GM15510 (cell line): ENCODE results near the gene ATP2B2.

Source experiments
- POLR2A ChIP-seq: IDR thresholded peaks from 3 replicates; pipeline ENCODE4 v1.6.1; 2011; ENCODE audit warnings: borderline replicate concordance; ENCODE audit not compliant: insufficient read length; ENCODE audit errors: extremely low read depth

Gene ATP2B2

DNA sequence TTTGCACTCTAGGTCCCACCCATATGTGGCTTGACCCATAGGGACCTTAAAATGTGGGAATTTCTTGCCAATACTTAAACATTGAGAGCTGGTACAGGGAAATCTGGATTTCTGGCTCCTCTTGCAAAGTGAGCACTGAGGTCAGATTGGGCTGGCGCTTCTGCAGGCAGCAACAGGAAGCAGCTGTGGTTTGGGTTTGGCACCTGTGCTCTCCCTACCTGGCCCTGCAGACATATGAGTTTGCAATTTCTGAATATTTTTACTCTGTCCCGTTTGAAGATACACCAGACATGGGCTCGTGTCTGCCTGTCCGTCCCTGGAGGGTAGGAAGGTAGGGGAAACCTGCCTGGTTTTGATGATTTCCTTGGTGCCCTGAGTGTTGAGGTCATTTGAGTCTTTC lies 109.7 kb downstream of the ATP2B2 start:
- TF ChIP-seq POLR2A = no peak

- no peak for TF ChIP-seq POLR2A
Observed at GRCh38 chr3:10395196-10395595, 110.2 kb downstream of the ATP2B2 start.

DNA sequence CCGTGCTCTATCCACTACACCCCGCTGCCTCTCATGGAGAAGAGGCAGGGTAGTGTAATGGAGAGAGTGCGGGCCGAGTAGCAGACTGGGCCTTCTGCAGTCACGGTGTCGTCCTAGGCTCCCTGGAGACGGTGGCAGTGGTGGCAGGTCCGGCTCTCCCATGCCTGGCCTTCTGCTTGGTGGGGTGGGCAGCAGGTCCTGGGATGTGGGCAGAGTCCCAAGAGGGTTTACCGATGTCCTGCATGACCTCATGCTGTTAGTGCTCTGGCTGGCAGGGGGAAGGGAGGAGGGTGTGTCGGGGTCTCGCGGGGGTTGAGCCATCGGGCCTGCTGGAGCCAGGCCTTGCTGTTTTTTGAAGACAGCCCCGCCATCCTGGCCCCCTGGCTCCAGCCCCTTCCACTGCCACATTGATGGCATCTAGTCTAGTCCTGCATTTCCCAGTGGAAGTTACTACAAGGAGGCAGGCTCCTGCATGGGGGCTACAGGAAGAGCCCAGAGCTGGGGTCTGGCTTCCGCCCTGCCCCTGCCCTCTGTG lies 110.8 kb downstream of the ATP2B2 start:
- TF ChIP-seq POLR2A = no peak

DNA sequence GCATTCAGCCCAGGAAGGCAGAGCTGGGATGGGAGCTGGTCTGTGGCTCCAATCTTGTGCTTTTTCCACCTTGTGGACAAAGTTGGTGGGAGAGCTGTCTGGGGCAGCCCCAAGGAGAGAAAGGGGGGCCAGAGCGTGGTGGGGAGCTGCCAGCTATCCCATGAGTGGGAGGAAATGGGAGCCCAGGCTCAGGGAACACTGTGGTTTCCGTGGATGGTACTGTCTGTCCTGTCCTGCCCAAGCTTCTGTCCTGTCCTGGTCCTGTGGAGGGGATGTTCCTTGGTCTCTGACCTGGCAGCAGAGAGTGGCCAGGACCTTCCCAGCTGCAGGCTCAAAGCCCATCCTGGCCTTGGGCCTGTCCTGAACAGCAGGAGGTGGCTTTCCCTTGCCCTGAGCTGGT lies 111.9 kb downstream of the ATP2B2 start:
- TF ChIP-seq POLR2A = no peak

DNA sequence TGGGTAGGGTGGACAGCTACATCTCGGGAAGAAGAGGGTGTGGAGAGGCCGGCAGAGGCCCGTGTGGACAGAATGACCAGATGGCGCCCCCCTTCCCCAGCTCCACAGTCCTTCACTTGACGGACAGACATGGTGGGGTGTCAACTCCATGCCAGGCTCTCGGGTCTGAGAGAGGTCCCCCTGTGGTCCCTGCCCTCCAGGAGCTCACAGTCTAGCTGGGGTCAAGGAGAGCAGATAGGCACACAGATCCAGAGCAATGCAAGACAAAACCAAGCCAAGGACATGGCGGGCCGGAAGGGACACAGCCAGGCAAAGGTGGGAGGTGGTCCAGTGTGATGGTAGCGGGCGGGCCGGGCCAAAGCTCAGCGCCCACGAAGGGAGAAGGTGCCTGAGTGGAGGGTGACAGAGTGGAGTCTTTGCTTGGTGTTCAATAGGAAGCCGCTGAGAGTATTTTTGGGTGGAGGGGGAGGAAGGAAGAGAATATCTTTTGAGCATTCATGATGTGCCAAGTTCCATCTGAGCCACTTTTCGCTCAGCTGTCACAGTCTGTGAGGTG lies 112.4 kb downstream of the ATP2B2 start:
- no peak for TF ChIP-seq POLR2A

DNA sequence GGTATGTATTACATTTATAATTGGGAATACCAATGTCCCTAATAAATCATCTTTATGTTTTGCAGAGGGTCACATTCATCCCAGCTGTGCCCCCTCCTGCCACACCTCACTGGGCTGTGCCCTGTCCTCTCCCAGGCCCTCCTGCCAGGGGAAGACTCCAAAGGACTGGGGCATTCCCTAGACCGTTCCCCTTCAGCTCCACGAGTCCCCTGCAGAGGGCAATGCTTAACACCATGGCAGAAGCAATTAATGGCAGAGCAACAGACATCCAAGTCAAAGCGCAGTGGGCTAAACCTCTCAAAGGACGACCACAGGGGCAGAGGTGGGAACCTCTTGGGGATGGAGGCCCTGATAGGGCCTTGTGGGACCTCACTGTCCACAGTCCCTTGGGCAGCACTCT lies 113.1 kb downstream of the ATP2B2 start:
- TF ChIP-seq POLR2A = no peak

DNA sequence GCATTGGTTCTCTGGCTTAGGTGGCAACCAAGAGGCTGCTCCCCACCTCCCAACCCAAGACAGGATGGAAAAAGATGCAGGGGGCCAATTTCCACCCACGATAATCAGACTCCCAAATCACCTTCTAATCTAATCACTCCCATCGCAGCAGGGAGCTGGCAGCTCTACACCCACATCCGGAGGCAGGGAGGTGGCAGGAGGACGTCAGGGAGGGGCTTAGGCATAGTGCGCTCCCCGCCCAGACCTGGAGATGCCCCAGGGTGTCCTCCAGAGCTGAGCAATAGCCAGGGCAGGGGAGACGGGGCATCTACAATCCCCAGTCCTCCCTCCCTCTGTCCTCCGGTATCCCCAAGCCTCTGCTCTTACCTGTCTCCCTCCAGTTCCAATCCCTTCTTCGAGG lies 114.0 kb downstream of the ATP2B2 start:
- no peak for TF ChIP-seq POLR2A

DNA sequence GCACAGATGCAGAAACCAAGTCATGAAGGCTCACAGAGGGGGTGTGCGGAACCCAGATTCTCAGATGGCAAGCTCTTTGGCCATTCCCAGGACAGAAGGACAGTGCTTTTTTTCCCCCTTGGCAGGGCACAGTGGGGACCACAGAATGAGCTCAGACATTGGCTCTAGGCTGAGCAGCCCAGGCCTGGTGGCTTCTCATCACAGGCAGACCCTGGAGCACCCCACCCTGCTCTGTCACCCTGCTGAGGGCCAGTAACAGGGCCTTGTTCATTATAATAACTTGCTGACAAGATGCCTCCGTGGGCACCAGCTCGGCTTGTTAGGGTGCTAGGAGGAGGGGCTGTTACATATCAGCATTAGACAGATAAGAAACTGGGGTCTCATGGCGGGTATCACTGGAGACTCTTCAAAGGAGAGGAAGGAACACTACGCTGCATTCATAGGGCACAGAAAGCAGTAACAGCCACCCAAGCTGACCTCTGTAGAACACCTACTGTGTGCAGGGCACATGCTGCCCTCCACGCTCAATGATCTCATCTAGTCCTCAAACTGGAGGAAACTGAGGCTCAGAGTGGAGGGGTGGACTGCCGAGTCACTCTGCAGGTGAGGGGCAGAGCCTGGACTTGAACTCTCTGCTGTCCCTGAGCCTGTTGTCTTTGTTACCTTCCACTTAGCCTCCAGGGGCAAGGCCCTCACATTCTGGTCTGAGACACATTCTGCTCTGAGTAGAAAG lies 114.6 kb downstream of the ATP2B2 start:
- TF ChIP-seq POLR2A = no peak

GRCh38 chr3:10389995-10390394 lies 115.4 kb downstream of the ATP2B2 start:
- no peak for TF ChIP-seq POLR2A

DNA sequence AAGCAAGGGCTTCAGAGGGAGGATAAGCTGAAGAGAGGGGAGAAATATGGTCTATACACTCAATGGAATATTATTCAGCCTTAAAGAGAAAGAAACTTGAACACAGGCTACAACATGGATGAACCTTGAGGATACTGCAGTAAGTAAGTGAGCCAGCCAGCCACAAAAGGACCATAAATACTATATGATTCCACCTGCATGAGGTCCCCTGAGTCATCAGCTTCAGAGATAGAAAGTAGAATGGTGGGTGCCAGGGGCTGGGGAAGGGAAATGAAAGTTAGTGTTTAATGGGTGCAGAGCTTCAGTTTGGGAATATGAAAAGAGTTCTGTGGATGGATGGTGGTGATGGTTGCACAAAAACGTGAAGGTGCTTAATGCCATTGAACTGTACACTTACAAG lies 116.0 kb downstream of the ATP2B2 start:
- TF ChIP-seq POLR2A = no peak

- no peak for TF ChIP-seq POLR2A
Observed at GRCh38 chr3:10387881-10388609, 117.3 kb downstream of the ATP2B2 start.

DNA sequence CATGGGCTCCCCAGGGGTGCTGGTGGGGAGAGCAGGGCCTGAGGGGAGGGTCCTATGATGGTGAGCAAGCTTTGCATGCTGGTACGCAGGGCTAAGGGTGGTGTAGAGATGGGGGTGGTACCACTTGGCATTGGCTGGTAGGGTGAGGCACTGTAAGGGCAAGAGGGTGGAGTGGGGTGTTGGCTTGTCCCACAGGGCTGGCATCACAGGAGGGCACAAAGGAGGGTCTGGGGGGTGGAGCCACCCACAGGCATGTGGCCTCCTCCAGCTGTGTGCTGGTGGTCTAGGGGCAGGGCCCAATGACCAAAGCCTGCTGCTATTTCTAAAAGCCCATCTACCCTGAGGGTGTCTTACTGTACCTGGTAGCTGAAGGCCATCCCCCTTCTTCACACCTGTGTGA lies 119.3 kb downstream of the ATP2B2 start:
- no peak for TF ChIP-seq POLR2A

- TF ChIP-seq POLR2A = no peak
Observed at GRCh38 chr3:10384541-10385360, 120.6 kb downstream of the ATP2B2 start.

- TF ChIP-seq POLR2A = no peak
Observed at GRCh38 chr3:10383850-10384248, 121.5 kb downstream of the ATP2B2 start.
